Stimulated activated CD8-positive, alpha-beta memory T cell treated with anti-CD3 and anti-CD28 coated beads, Interleukin-2, amount 100 ng/mL, for 1 hour (primary cell): ENCODE data around the gene SERPINH1.
A peak's percentile ranks its signal among the peaks of the same experiment; 100 is the strongest.

Experiments used
- DNase-seq, 2 donors: peaks; one replicate each; pipeline ENCODE4 v3.0.0-alpha.2; 2020; ENCODE audit warnings: low read depth in 2 of 2

SERPINH1 gene

DNA sequence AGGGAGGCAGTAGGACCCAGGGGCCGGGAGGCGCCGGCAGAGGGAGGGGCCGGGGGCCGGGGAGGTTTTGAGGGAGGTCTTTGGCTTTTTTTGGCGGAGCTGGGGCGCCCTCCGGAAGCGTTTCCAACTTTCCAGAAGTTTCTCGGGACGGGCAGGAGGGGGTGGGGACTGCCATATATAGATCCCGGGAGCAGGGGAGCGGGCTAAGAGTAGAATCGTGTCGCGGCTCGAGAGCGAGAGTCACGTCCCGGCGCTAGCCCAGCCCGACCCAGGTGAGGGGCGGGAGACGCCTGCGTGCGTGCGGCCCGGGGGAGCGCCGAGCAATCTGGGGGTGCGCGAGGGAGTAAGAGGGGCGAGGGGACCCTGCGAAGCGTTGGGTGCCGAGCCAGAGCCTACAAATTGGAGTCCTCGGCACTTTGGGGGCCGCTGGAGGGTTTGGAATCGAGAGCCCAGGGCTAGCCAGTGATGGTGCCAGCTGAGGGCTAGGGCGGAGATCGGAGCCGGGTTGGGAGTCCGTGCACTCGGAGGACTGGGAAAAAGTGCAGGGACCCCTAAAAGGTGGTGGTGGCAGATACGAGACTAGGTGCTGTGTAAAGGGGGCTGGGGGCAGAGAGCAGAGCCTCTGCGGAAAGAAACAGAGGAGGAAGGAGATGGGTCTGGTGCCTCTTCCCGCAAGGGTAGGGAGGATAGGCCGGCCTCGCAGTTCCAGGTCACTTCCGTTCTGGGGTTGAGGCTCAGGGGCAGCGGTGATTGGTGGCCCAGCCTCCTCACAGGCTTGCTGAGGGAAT is at the start of gene SERPINH1:
Gene SERPINH1, plus strand, starts transcription at position 206 of the 788 bp plus-strand sequence. CDS start 4,097 bp downstream, outside the sequence.
- DNase-seq = peak in 1 of 2 donors; percentile 17

DNA sequence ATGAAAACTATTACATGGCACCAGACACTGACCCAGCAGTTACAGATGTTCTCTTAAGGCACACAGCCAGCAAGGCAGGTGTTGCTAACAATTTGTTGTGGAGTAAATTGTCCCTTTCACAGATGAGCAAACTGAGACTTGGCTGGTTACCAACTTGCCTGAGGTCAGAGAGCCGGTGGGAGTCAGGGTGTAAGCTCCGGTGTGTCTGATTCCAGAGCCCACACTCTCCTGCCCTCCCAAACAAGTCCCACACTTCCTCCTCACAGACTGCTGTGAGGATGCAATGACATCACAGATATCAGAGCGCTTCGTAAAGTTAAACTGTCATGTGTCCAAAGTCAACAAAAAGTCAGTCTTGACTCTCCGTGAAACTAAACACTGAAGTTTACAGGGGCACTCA is 48.8 kb upstream of the SERPINH1 start:
- DNase-seq = no peak

DNA sequence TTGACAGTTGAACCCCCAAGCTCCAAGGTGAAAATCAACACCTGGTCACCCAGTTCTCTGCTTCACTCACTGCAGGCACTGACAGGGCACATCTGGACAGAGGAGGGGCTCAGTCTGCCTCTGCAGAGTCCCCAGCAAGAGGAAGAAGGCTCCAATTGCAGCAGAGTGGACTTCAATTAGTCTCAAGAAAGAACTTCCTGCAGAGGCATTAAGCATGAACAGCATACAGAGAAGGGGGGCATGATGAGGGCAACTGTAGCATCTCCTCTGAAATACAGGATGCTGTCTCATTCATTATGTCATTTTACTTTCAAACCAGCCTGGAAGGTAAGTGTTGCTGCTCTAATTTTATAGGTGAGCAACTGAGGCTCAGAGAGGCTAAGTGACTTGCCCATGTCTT is 47.5 kb upstream of the SERPINH1 start:
- no peak for DNase-seq

DNA sequence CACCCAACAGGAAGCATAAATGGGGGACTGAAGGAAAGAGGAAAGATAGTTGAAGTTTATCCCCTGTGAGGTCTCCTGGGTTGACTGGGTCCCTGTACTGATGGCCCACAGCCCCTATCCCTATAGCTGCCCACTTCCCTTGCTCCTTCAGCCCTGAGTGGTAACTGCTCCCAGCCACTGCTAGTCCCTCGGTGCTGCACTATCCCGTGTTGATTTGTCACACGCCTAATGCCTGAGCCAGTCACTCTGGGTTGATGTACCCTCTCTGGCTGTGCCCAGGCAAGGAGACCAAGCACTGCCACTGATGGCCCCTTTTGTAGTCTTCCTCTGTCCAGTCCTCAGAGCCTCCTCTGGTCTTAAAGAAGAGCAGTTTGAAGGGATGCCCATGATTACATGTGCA is 45.9 kb upstream of the SERPINH1 start:
- DNase-seq = no peak

DNA sequence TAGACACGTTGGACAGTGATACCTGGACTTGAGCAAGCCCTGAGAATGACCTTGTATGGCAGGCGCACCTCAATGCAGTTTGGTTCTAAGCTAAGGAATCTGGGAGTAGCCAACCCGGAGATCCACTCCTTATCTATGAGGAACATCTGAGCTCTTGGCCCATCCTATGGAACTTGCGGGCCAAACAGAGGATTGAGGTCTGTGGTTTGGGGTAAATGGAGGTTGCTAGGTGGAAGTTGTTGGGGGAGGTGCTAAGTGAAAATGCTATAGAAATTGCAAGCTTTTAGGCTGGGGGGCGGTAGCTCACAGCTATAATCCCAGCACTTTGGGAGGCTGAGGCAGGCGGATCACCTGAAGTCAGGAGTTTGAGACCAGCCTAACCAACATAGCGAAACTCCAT is 45.2 kb upstream of the SERPINH1 start:
- no peak for DNase-seq

DNA sequence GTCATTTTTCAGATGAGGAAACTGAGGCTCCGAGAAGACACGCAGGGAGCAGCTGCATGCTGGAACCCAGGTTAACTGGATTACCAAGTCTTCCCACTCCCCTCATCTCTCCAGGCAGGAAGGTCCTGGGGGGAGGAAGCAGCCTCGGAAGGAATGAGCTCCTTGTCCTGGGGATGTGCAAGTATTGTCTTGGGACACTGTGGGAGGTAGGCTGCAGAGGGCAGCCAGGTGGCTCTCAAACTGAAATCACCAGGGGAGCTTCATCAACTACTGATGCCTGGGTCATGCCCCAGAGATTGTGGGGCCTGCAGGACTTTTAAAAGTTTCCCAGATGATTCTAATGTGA is 43.9 kb upstream of the SERPINH1 start:
- no peak for DNase-seq

DNA sequence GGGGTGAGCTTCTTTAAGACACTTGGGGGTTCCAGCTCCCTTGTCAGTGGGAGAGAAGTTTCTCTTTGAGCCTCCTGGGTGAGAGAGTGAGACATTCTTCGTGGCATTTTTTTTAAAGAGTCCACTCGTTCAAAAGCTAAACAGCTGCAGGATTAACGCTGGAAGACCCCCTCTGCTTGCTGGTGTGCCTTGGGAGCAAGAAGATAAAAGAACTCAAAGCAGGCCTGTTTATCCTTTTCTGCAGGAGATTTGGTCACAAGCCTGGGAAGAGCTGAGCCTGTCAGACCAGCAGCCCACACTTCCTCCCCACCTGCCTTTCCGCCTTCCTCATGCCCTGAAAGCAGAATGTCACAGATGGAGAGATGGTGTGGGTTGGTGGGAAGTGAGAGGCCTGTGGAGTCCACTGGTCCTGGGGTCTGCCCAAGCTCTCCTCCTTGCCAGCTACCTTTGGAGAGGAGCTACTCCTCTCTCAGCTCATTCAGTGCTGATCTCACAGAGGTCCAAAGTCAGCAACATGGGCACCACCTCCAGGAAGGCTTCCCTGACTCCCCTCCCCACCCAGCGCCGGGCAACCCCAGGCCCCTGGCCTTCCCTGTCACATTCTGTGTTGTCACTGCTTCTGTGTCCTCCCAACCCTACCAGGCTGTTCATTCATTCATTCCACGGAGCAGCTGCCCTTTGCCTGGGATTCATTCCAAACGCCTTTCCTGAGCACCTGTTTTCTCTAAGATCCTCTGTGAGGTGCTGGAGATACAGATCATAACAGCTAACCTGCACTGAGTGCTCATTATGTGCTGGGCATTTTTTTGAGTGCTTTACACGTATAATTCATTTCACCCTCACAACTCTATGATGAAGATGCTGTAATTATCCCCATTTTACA is 43.0 kb upstream of the SERPINH1 start:
- DNase-seq = no peak

DNA sequence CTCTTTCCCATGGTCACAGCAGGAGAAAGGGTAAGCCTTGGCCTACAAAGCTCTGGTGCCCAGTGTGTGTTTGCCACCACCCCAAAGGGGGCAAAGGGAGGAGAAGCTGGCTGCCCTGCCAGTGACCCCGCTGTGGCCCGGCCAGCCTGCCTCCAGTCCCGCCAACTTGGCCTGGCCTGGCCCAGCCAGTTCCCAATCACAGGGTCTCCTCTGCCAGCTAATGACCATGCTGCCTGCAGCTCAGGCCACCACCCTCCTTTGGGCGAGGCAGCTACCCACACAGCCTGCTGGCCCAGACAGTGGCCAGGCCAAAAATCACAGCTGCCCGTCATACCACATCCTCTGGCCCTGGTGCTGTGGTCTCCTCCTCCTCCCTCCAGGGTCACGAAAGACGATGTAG is 41.4 kb upstream of the SERPINH1 start:
- no peak for DNase-seq

DNA sequence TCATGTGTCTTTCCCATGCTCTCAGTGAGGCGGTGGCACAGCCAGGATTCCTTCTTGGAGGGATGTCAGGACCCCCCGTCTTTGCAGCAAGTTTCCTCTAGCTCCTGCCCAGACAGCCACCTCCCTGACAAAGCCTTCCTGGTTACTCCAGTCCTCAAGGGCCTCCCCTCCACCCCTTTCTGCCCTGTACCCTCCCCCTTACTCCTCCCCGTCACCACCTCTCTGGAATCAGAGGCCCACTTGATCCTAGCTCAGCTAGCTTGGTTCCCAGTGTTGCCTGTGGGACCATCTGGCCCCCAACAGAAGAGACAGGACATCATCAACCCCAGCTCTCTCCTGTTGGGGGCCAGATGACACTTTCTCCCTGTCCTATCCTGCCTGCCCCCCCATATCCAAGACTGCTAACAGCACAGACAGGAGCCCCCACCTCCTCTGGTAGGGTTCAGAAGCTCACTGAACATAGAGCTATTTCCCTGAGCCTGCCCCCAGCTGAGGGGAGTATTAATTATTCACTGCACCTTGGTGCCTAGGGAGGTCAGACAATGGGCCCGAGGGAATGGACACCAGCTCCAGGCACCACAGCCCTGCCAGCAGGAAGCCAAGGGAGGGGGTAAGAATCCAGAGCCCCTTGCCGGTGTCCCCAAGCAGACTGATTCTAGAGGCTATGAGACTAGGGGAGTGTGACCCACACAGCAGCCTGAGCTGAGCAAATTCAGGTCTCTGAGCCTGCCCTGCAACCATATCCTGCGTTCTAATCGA is 39.6 kb upstream of the SERPINH1 start:
- DNase-seq = no peak

DNA sequence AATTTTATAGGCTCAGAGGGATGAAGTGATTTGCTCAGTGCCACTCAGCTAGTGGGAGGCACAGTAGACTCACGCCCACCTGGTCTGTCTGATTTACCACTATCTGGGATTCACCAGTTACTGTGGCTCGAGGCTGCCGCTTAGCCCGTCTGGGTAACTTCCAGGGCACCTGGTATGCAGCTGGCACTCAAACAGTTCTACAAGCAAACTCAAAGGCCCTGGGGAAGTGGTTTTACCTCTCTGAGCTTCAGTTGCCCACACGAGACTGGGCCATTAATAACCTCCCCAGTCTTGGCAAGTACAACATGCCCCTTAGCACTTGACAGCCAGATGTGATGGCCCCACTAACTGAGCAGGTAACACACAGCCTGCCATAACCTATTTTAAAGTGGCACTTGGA is 38.9 kb upstream of the SERPINH1 start:
- DNase-seq = no peak

DNA sequence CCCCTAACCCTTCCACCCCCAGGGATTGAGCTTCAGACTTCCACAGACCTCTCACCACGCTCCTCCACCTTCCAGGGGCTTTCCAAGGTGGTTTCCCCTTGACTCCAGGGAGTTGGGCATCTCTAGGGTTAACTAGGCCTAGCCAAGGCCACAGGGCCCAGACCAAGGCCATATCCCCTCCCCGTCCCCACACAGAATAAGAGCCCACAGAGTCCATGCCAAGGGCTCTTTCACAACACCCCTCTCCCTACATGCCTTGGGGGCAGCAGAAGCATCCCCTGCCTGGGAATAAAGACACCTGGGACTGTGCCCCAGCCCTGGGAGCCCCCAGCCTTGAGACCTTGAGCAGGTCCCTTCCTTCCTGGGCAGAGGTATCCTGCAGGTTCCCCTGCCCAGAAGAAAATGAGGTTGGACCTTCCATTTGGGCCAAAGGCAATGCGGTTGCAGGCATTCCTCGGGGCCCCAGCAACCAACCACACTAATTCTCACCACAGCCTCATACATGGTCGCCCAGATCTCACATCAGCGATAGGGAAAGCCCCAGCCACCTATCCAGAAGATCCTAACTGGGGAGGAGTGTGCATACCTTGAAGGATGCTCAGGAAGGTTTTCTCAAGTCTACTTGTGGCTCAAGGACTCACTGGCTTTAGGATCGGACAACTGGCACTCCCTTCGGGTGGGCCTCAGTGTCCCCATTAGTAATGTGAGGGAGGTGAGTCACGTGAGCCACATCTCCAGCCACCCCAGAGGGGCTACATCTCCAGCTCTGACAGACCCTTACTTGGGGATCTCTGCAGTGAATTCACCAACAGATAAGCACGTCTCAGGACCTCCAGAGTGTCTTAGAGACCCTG is 38.0 kb upstream of the SERPINH1 start:
- no peak for DNase-seq

DNA sequence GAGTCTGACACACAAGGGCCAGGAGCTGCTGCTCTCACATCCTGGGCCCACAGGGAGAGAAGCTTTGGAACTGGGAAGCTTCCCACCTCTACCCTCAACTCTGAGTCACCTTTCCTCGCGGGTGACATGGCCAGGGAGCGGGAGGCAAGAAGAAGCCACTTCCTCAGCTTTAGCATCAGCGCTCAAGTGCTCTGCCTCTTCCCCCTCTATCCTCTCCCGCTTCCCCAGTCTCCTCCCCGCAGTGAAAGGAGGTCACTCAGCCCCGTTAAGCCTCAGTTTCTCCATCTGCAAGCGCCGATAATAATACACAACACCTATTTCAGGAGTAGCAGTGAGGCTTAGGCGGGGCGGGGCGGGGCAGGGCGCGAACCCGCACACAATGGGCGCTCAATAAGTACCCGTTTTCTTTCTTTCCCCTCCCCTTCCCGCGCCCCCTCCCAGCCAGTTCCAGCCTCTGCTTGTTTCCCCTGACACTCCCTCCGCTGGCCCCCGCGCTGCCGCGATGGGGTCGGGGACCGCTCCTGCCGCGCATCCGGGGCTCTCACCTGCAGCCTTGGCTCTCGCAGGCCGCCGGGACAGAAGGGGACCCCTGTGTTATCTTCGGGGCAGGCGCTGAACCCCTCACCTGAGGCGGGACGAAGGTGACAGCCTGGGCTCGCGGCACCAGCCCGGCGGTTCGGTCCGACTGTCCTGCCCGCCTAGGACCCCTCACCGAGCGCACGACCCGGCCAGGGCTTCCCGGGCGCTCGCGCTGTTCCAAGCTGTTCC is 37.2 kb upstream of the SERPINH1 start:
- DNase-seq = no peak

DNA sequence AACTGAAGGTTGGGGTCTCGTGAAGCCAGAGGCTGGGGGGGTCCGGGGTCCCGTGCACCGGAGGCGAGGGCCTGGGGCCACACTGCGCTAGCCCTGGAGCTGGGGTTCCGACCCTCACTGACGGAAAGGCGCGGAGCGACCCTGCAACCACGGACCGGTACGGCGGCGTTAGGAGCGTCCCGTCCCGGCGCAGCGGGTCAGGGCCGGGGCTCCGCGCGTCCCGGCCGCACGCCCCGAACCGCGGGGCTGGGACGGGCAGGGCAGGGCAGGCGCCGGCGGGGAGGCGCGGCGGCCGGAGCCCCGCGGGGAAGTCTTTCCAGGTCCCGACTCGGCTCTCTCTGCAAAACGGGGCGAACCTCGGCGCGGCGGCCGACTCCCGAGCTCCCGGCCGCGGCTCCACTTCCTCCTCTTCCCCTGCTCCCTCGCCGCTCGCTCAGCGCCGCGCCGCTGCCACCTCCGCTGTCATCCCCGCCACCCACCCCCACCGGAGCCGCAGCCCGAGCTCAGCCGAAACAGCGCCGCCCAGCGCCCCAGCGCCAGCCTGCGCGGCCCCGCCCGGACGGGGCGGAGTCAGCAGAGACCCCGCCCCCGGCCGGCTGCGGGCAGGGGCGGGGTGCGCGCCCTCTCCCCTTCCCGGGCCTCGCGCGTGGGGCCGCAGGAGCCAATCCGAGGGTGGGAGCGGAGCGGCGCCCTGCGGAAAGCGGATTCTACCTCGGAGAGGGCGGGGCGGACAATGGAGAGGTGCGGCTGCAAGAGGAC is 36.4 kb upstream of the SERPINH1 start, which contains the start of gene GDPD5:
Gene GDPD5, minus strand, starts transcription at position 509 of the 759 bp plus-strand sequence. CDS start 48,206 bp downstream, outside the sequence.
- DNase-seq = peak; percentile 54 to 71

DNA sequence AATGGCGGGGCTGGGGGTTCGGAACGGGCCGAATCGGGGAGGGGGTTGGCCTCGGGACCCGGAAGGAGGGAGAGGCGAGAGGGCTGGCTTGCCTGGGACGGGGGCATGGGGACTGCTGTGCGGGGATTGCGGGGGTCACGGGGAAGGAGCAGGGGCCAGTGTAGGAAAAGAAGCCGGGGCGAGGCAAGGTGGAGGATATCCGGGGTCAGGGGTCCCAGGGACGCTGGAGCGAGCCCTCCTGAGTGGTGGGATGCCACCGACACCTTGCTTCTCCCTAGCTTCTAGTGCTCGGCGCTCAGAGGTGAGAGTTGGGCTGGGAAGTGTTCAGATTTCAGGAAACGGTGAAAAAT is 35.9 kb upstream of the SERPINH1 start:
- DNase-seq = no peak

DNA sequence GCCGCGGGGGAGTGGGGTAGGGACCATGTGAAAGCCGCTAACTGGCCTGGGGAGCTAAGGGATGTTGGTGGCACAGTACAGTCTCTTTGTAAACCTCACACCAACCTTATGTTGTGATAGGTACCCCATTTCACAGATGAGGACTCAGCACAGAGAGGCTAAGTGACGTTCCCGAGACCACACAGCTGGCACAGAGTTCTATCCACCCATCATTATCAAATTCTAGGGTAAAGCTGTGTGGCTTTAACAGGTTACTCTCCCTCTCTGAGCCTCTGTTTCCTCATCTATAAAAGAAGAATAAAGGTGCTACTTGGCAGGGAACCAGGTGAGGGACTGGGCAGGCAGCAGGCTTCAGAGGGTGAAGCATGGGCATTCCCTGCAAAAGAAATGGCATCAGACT is 34.9 kb upstream of the SERPINH1 start:
- DNase-seq = no peak

DNA sequence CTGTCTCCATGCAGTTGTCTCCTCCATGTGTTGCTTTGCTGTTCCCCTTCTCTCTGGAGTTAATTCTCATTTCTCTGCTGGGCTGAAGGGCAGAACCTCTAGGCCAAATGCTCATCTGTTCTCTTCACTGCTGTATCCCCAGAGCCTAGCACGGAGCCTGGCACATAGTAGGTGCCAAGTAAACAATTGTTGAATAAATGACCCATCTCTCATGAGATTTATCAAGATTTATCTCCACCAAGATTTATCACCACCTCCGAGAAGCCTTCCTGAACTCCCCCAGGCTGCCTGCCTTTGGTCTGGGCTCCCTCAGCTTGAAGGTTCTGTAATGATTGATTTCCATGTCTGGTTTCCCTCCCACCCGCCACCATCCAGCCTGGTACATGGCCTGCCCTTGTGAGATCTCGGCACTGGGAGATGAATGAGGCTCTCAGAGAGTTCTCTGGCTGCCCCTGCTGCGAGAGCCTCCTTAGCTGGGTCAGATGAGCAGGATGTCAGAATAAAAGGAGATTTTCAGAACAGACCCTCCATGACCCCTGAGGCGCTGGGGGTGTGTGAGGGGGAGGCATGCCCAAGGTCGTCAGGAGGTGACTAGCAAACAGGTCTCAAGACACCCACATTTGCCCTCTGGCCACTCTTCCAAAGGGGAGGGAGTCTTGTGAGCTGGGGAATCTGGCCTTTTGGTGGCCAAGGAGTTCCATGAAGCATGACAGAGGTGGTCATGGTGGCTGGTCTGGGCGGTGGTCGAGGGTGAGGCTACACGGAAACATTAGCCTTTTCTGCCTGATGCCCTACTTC is 33.9 kb upstream of the SERPINH1 start:
- no peak for DNase-seq

DNA sequence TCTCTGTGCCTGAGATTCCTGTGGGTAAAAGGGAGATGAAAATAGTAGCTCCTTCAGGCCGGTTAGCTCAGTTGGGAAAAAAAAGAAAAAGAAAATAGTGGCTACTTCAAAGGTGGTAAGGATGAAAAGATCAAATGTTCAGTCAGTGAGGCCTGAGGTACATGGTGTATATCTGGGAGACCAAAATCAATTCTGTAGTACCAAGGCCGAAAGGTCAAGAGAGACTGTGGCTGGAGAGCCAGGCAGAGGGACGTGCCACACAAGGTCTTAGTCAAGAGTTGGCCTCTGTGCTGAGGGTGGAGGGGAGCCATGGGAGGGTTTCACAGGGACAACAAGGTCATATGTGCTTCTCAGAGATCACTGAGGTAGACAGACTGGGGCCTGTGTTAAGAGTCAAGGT is 31.5 kb upstream of the SERPINH1 start:
- no peak for DNase-seq

DNA sequence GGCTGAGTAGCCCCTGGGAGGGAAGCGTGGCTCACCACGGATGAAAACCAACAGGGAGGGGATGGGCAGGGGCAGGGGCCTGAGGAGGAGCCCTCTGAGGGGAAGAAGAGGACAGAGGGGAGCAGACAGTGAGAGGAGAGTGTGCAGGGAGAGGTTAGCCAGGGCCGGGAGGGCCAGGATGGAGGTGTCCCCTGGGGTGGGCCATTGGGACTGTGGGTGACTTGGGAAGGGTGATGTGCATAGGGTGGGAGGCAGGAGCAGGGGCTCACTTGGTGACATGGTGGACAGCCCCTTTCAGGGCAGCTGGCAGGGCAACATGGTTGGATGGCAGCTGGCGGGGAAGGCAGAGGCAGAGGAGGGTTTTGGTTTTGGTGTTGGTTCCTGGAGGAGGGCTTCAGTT is 30.7 kb upstream of the SERPINH1 start:
- no peak for DNase-seq
